Left lung (tissue), 10 donors: Measurements from ENCODE around the gene CCDC60. TPM values are rescaled to one million over a fixed set of nuclear protein-coding genes. Genes with fewer than 3 reads are reported as not detected.

Source experiments
- ATAC-seq: fragments of 200-7000 bp; cut with Tn5 transposase; one replicate; pipeline ENCODE4 v1.9.1; 2020; ENCODE audit warnings: moderate library complexity
- DNase-seq, 4 donors: peaks; one replicate each; pipeline ENCODE4 v3.0.0-alpha.2; 2013 to 2020
- H3K27ac ChIP-seq, 2 donors: fragments of 200-600 bp; sonication (generic) in 1 of 2; one replicate each; pipeline versions ENCODE4 v1.5.0 to v1.8.0; 2020 to 2021
- H3K27me3 ChIP-seq, 2 donors: fragments of 200-600 bp; sonication (generic) in 1 of 2; one replicate each; pipeline versions ENCODE4 v1.5.0 to v1.8.0; 2020 to 2021
- H3K36me3 ChIP-seq, 2 donors: fragments of 200-600 bp; sonication (generic) in 1 of 2; one replicate each; pipeline versions ENCODE4 v1.5.0 to v1.8.0; 2020 to 2021
- H3K4me1 ChIP-seq, 2 donors: fragments of 200-600 bp; one replicate each; pipeline ENCODE4 v1.8.0; 2021
- H3K4me3 ChIP-seq, 2 donors: fragments of 200-600 bp; sonication (generic) in 1 of 2; one replicate each; pipeline versions ENCODE4 v1.5.0 to v1.8.0; 2020 to 2021; ENCODE audit warnings: mild to moderate bottlenecking in 1 of 2
- H3K9me3 ChIP-seq, 2 donors: fragments of 200-600 bp; sonication (generic) in 1 of 2; one replicate each; pipeline versions ENCODE4 v1.5.0 to v1.8.0; 2020 to 2021
- CTCF ChIP-seq, 2 donors: fragments of 200-600 bp; sonication (generic) in 1 of 2; IDR thresholded peaks; one replicate each; pipeline versions ENCODE4 v1.5.0 to v1.8.0; 2021; ENCODE audit warnings: antibody characterized with exemption in 2 of 2
- intact Hi-C, 2 donors: fragments of 100-400 bp; cut with DNase I; formaldehyde crosslinking; loops; one replicate each; pipeline versions ENCODE4 v1.11.2 to v1.14.2; 2022
- polyA plus RNA-seq, 6 donors: library from polyadenylated mRNA; unstranded; fragments of 120-200 nt; gene quantifications; one replicate each; pipeline ENCODE4 v1.2.1, GENCODE V29; 2013; ENCODE audit not compliant: insufficient read length in 6 of 6
- total RNA-seq, 2 donors: library from RNA; stranded (reverse); fragmentation: NEBNext Ultra II Directional; extraction: Animal tissue kit (Norgen Biotek cat#: 25700); gene quantifications; one replicate each; pipeline ENCODE4 v1.2.1, GENCODE V29; 2021
- donor health status: DM: no; HTN: yes; CAD: no.
- donor health status: DM: no; HTN: no; CAD: no.

CCDC60 gene
- total and polyA plus RNA-seq, 8 donors, result 0.47 to 2.4 (median 1.8) TPM; not detected in 1

GRCh38 chr12:119299130-119299529 lies 35.4 kb upstream of the CCDC60 start:
- no peaks in the 10 kb centered on the region for H3K4me1 ChIP-seq
- H3K36me3 ChIP-seq, result no peaks in the 10 kb centered on the region
- no peak overlapping the region for H3K27ac ChIP-seq
- no peaks in the 10 kb centered on the region for H3K27me3 ChIP-seq
- intact Hi-C loops, result no loop called here
- DNase-seq, result no peak
- ATAC-seq, result no peak
- H3K9me3 ChIP-seq, result no peaks in the 10 kb centered on the region
- TF ChIP-seq CTCF (IDR thresholded peaks at IDR 0.05), result no peak
- no peak overlapping the region for H3K4me3 ChIP-seq

- Histone ChIP-seq H3K27me3 (no peaks in the 10 kb centered on the region), H3K9me3 (no peaks in the 10 kb centered on the region), H3K4me1 (no peaks in the 10 kb centered on the region), H3K27ac (no peak overlapping the region), H3K4me3 (no peak overlapping the region), H3K36me3 (no peaks in the 10 kb centered on the region)
- DNase-seq (no peak), ATAC-seq (no peak)
- intact Hi-C loops, result no loop called here
- no peak for TF ChIP-seq CTCF (IDR thresholded peaks at IDR 0.05)
These were observed 33.1 kb upstream of the CCDC60 start for GRCh38 chr12:119301379-119301778.

DNA sequence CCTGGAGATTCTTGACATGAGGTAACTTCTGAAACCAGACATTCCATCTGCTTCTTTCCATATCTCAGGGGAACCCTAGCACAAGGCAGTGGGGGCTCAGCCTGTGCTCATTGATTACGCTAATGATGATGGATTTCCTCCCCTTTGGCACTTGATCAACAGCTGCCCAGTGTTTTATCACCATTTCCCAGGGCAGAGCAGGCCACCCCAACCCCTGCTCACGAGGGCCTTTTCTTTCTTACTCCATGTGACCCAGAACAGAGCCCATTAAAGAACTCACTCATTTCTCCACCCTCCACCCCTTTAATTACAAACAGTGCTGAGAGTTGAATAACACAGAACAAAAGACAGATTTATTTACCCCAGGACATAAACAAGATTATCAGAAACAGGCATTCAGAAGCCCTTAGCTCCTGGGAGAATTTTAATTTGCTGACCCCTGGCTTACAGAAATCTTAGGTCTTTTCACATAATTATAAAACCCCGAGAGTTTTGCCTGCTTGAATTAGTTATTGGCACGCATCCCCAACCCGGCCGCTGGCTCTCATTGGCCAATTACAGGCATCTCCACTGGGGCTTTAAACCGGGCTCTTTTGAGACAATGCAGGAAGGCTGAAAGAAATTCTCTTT lies 32.0 kb upstream of the CCDC60 start:
- no peak overlapping the region for H3K27ac ChIP-seq
- DNase-seq (no peak), ATAC-seq (no peak)

GRCh38 chr12:119306593-119306992 lies 27.9 kb upstream of the CCDC60 start:
- Histone ChIP-seq H3K4me1 (no peaks in the 10 kb centered on the region), H3K4me3 (no peak overlapping the region), H3K36me3 (no peaks in the 10 kb centered on the region), H3K9me3 (no peaks in the 10 kb centered on the region), H3K27ac (no peak overlapping the region), H3K27me3 (no peaks in the 10 kb centered on the region)
- no peak for TF ChIP-seq CTCF (IDR thresholded peaks at IDR 0.05)
- no peak for ATAC-seq
- intact Hi-C loops, result no loop called here
- DNase-seq, result no peak

More for the DNA sequence above, 32.0 kb upstream of the CCDC60 start:
- H3K9me3 ChIP-seq, result no peaks in the 10 kb centered on the region
- TF ChIP-seq CTCF (IDR thresholded peaks at IDR 0.05), result no peak
- intact Hi-C loops, result no loop called here
- no peaks in the 10 kb centered on the region for H3K36me3 ChIP-seq
- no peaks in the 10 kb centered on the region for H3K4me1 ChIP-seq
- H3K27me3 ChIP-seq, result no peaks in the 10 kb centered on the region
- H3K4me3 ChIP-seq, result no peak overlapping the region

GRCh38 chr12:119307747-119308146 lies 26.8 kb upstream of the CCDC60 start:
- Histone ChIP-seq H3K4me1 (no peaks in the 10 kb centered on the region), H3K9me3 (no peaks in the 10 kb centered on the region), H3K27me3 (no peaks in the 10 kb centered on the region), H3K36me3 (no peaks in the 10 kb centered on the region), H3K27ac (no peak overlapping the region), H3K4me3 (no peak overlapping the region)
- intact Hi-C loops, result no loop called here
- no peak for TF ChIP-seq CTCF (IDR thresholded peaks at IDR 0.05)
- no peak for ATAC-seq
- no peak for DNase-seq
